Fibroblast of lung (primary cell): ENCODE measurements around the gene MATK.

Experiments used
- EZH2 ChIP-seq: IDR thresholded peaks from 2 replicates; pipeline ENCODE4 v1.5.1; 2012; ENCODE audit warnings: low read length, control low read depth, mild to moderate bottlenecking; ENCODE audit errors: missing control alignments
- TF ChIP-seq, protein P1 (sequence below), 2 donors: IDR thresholded peaks in 1 of 2; conservative IDR thresholded peaks in 1 of 2; 1 replicate in 1 of 2; 2 replicates in 1 of 2; pipeline ENCODE4 v1.5.1; 2011 to 2012; ENCODE audit warnings: low read length in 2 of 2, control low read depth in 1 of 2, inconsistent platforms in 1 of 2, low read depth in 1 of 2, mild to moderate bottlenecking in 1 of 2

DNA sequence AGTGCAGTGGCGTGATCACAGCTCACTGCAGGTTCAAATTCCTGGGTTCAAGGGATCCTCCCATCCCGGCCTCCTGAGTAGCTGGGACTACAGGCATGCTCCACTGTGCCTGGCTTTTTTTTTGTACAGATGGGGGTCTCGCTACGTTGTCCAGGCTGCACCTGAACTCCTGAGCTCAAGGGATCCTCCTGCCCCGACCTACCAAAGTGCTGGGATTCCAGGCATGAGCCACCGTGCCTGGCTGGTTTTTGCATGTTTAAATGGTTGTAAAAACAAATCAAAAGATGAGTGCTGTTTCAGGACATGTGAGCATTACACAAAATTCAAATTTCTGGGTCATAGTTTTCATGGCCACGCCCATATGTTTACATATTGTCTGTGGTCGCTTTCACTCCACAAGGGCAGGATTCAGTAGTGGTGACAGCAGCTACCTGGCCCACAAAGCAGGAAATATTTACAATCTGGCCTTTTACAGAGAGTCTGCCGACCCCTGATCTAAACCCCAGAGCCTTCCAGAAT is 5.3 kb downstream of the MATK start:
- TF ChIP-seq, protein P1, sequence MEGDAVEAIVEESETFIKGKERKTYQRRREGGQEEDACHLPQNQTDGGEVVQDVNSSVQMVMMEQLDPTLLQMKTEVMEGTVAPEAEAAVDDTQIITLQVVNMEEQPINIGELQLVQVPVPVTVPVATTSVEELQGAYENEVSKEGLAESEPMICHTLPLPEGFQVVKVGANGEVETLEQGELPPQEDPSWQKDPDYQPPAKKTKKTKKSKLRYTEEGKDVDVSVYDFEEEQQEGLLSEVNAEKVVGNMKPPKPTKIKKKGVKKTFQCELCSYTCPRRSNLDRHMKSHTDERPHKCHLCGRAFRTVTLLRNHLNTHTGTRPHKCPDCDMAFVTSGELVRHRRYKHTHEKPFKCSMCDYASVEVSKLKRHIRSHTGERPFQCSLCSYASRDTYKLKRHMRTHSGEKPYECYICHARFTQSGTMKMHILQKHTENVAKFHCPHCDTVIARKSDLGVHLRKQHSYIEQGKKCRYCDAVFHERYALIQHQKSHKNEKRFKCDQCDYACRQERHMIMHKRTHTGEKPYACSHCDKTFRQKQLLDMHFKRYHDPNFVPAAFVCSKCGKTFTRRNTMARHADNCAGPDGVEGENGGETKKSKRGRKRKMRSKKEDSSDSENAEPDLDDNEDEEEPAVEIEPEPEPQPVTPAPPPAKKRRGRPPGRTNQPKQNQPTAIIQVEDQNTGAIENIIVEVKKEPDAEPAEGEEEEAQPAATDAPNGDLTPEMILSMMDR (conservative IDR thresholded peaks at IDR 0.05 in 1 of 2, IDR thresholded peaks at IDR 0.05 in 1 of 2; ENCODE audit: low read depth in 1 of 2, low read length in 2 of 2) = no peak
- TF ChIP-seq EZH2 = no peak
